ENCODE data around the gene LHX2.

DNA sequence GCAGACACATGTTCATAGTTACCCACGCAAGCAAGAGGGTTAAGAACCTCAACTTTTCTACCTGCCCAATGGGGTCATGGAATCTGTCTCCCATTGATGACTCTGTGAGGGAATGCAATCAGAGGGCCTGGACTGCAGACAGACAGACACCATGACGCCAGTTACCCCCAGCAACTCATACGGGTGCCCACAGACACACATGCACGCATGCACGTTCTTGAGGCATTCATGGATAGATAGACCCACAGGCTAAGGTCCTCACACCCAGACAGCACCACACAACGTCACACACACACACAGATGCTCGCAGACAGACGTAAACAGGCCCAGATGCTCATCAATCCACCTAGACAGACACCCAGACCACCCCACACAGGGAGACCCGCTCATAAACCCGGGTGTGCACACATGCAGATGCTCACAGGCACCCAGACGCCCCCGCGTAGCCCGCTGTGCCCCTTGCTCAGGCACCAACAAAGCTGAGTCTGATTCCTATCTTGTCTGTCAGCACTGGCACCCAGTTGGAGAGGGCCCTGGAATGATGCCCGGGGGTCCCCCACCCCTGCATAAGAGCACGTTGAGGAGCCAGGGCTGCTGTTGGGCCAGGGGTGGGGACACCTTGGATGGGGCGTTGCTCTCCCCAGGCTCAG lies 23.6 kb downstream of the LHX2 start:
- TF ChIP-seq, protein P1, sequence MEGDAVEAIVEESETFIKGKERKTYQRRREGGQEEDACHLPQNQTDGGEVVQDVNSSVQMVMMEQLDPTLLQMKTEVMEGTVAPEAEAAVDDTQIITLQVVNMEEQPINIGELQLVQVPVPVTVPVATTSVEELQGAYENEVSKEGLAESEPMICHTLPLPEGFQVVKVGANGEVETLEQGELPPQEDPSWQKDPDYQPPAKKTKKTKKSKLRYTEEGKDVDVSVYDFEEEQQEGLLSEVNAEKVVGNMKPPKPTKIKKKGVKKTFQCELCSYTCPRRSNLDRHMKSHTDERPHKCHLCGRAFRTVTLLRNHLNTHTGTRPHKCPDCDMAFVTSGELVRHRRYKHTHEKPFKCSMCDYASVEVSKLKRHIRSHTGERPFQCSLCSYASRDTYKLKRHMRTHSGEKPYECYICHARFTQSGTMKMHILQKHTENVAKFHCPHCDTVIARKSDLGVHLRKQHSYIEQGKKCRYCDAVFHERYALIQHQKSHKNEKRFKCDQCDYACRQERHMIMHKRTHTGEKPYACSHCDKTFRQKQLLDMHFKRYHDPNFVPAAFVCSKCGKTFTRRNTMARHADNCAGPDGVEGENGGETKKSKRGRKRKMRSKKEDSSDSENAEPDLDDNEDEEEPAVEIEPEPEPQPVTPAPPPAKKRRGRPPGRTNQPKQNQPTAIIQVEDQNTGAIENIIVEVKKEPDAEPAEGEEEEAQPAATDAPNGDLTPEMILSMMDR (IDR thresholded peaks at IDR 0.05; ENCODE audit: low read length), result no peak
- no peak for TF ChIP-seq EZH2 (optimal IDR thresholded peaks at IDR 0.05; ENCODE audit: low read depth, low read length)
- no peak for TF ChIP-seq EZH2phosphoT487 (IDR thresholded peaks at IDR 0.05; ENCODE audit: low read length)
